ENCODE measurements around the gene TRIM38. TPM values are rescaled to one million over a fixed set of nuclear protein-coding genes. Genes with fewer than 3 reads are reported as not detected.

The TRIM38 gene
- total and polyA plus RNA-seq, 2 donors (not counting 3 experiments of a cell fraction or from before 2014, with no cell fraction given): 5.1 to 13.2 TPM

DNA sequence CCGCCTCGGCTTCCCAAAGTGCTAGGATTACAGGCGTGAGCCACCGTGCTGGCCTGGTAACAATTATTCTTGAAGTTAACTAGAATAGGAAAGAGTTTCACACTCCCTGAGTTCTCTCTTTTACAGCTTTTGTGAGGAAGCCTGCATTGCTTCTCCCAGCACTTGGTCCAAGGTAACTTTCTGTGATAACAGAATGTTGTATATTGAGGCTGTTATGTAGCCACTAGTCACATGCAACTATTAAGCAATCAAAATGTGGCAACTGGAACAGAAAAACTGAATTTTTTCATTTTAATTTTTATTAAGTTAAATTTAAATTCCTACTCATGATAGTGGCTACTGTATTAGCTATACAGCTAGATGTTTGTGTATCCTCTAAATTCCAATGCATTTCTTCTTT is 2.5 kb downstream of the TRIM38 start:
- no peaks in the 10 kb centered on the region for H3K27me3 ChIP-seq (ENCODE audit: control insufficient read depth in 2 of 2, insufficient read depth in 2 of 2, low read length in 2 of 2)
- H3K9ac ChIP-seq (replicated peaks; ENCODE audit: extremely low read depth, insufficient read depth, low read length): no peak overlapping the region
- dilution Hi-C loops (cut with MboI; ENCODE audit: extremely low pct_ligation_motif_present, low sequenced_read_pairs): no loop called here
- no peak for TF ChIP-seq FOS (IDR thresholded peaks at IDR 0.05; ENCODE audit: borderline replicate concordance, insufficient read depth, low read length)
- TF ChIP-seq POLR2A (IDR thresholded peaks at IDR 0.05; ENCODE audit: low read depth, low read length): no peak
- TF ChIP-seq, protein P1, sequence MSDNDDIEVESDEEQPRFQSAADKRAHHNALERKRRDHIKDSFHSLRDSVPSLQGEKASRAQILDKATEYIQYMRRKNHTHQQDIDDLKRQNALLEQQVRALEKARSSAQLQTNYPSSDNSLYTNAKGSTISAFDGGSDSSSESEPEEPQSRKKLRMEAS (IDR thresholded peaks at IDR 0.05; ENCODE audit: insufficient read depth, insufficient read length): no peak
- no peak for TF ChIP-seq MYC (IDR thresholded peaks at IDR 0.05; ENCODE audit: low read depth, low read length)
- TF ChIP-seq JUN (IDR thresholded peaks at IDR 0.05; ENCODE audit: borderline replicate concordance, insufficient read depth, insufficient read length, low read depth): no peak
- TF ChIP-seq, protein P2, sequence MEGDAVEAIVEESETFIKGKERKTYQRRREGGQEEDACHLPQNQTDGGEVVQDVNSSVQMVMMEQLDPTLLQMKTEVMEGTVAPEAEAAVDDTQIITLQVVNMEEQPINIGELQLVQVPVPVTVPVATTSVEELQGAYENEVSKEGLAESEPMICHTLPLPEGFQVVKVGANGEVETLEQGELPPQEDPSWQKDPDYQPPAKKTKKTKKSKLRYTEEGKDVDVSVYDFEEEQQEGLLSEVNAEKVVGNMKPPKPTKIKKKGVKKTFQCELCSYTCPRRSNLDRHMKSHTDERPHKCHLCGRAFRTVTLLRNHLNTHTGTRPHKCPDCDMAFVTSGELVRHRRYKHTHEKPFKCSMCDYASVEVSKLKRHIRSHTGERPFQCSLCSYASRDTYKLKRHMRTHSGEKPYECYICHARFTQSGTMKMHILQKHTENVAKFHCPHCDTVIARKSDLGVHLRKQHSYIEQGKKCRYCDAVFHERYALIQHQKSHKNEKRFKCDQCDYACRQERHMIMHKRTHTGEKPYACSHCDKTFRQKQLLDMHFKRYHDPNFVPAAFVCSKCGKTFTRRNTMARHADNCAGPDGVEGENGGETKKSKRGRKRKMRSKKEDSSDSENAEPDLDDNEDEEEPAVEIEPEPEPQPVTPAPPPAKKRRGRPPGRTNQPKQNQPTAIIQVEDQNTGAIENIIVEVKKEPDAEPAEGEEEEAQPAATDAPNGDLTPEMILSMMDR (IDR thresholded peaks at IDR 0.05; ENCODE audit: extremely low read depth in 1 of 2, insufficient read depth in 1 of 2, low read depth in 1 of 2, low read length in 2 of 2): no peak
- TF ChIP-seq POLR2AphosphoS5 (IDR thresholded peaks at IDR 0.05; ENCODE audit: insufficient read depth, low read depth, low read length): no peak
- no peak for TF ChIP-seq EZH2 (IDR thresholded peaks at IDR 0.05; ENCODE audit: borderline replicate concordance, low read depth, low read length, severe bottlenecking)
- no peak for TF ChIP-seq GATA2 (IDR thresholded peaks at IDR 0.05; ENCODE audit: insufficient read depth, insufficient read length, low read depth, low read length)
- no peak overlapping the region for H3K27ac ChIP-seq (ENCODE audit: insufficient read depth, low read depth, low read length)
- no peaks in the 10 kb centered on the region for H3K9me1 ChIP-seq (replicated peaks; ENCODE audit: control insufficient read depth, extremely low read depth, insufficient read depth, low read length)
- intact Hi-C loops (cut with micrococcal nuclease): no loop called here
- DNase-seq (ENCODE audit: low read depth, low spot score): no peak
- no peak for FAIRE-seq
- H3K4me1 ChIP-seq (ENCODE audit: control insufficient read depth, extremely low read depth, insufficient read depth, low read length): peaks cover 29% of the 10 kb centered on the region
- no peak overlapping the region for H3K4me2 ChIP-seq (ENCODE audit: insufficient read depth, low read length)
- BruUV-seq (replicated peaks): no TSS peak
- H3K36me3 ChIP-seq (ENCODE audit: control insufficient read depth in 2 of 2, extremely low read depth in 1 of 2, insufficient read depth in 2 of 2, low read length in 2 of 2): peaks cover 8 to 18% of the 10 kb centered on the region in 2 experiments
- peaks cover 39% of the 10 kb centered on the region for H3K79me2 ChIP-seq (ENCODE audit: control insufficient read depth, insufficient read depth, low read length)
- CTCF ChIA-PET: no interaction called here
- H3K4me3 ChIP-seq (replicated peaks in 1 of 3; ENCODE audit: insufficient read depth in 1 of 3, low read depth in 1 of 3, low read length in 3 of 3): no peak overlapping the region
- POLR2A ChIA-PET: no interaction called here
- no peaks in the 10 kb centered on the region for H4K20me1 ChIP-seq (replicated peaks; ENCODE audit: control insufficient read depth, extremely low read depth, insufficient read depth, low read length)
- H2AFZ ChIP-seq (ENCODE audit: low read depth, low read length): no peak overlapping the region
- H3K9me3 ChIP-seq (replicated peaks; ENCODE audit: control insufficient read depth, insufficient read depth, low read length): no peaks in the 10 kb centered on the region

Measured in endothelial cell of umbilical vein (primary cell).